Measurements from ENCODE around the gene CSF1R. TPM values are rescaled to one million over a fixed set of nuclear protein-coding genes. Genes with fewer than 3 reads are reported as not detected.
"Not testable (repeated sequence)": the region's sequence is repeated elsewhere in the genome, so short reads cannot be mapped to it uniquely, and the experiment has no call there.

The CSF1R gene
- total RNA-seq, 1 donor from 2014 or later, result 31.3 TPM

DNA sequence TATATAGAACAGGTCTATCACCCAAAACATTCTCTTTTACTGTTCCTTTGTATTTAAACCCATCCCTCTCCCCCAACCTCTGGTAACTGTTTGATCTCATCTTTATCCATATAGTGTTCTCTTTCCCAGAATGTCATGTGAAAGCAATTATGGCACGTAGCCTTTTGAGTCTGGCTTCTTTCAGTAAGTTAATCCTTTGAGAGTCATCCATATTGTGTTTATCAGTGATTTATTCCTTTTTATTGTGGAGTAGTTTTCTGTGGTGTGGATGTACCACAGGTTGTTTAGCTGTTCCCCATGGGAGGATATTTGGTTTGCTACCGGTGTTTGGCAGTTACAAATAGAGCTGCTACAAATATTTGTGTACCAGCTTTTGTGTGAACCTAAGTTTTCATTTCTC, 47.8 kb downstream of the CSF1R start:
- H3K36me3 ChIP-seq (ENCODE audit: control insufficient read depth in 3 of 3, insufficient read depth in 3 of 3, low read length in 3 of 3), result peaks cover 31 to 69% (median 64%) of the 10 kb centered on the region in 3 donors
- H3K27me3 ChIP-seq (ENCODE audit: control insufficient read depth in 3 of 3, insufficient read depth in 3 of 3, low read length in 3 of 3), result no peaks in the 10 kb centered on the region
- no peak overlapping the region for H3K9ac ChIP-seq (ENCODE audit: low read depth in 1 of 3, low read length in 3 of 3)
- no peak overlapping the region for H3K27ac ChIP-seq (ENCODE audit: low read depth, low read length)
- no peak overlapping the region for H3K4me3 ChIP-seq (ENCODE audit: low read length in 3 of 3)
- H3K4me1 ChIP-seq (ENCODE audit: control insufficient read depth in 3 of 3, insufficient read depth in 3 of 3, low read length in 3 of 3), result peaks cover 21 to 35% (median 31%) of the 10 kb centered on the region in 3 donors
- H3K9me3 ChIP-seq (ENCODE audit: control insufficient read depth in 3 of 3, low read length in 3 of 3), result no peaks in the 10 kb centered on the region

DNA sequence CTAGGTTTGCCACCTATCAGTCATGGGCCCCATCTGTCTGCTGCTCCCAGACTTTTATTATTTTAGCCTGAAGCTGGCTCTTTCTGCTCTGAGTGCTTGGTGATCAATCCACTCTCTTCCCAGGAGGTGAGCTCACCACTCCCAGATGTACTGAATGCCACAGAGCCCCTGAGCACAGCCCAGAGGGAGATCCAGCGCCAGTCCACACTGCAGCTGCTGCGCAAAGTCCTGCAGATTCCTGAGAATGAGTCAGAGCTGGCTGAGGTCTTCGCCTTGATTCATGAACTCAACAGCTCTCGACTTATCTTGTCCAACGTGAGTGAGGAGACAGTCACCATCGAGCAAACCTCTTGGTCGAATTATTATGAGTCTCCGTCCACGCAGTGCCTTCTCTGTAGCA, 49.8 kb downstream of the CSF1R start:
- H3K27ac ChIP-seq (ENCODE audit: low read depth, low read length), result peak overlapping the region; percentile 59
- H3K9ac ChIP-seq (ENCODE audit: low read depth in 1 of 3, low read length in 3 of 3), result no peak overlapping the region
- no peaks in the 10 kb centered on the region for H3K9me3 ChIP-seq (ENCODE audit: control insufficient read depth in 3 of 3, low read length in 3 of 3)
- H3K27me3 ChIP-seq (ENCODE audit: control insufficient read depth in 3 of 3, insufficient read depth in 3 of 3, low read length in 3 of 3), result no peaks in the 10 kb centered on the region
- peaks cover 7 to 19% (median 16%) of the 10 kb centered on the region in 3 donors for H3K4me1 ChIP-seq (ENCODE audit: control insufficient read depth in 3 of 3, insufficient read depth in 3 of 3, low read length in 3 of 3)
- H3K36me3 ChIP-seq (ENCODE audit: control insufficient read depth in 3 of 3, insufficient read depth in 3 of 3, low read length in 3 of 3), result peaks cover 34 to 83% (median 70%) of the 10 kb centered on the region in 3 donors
- no peak overlapping the region for H3K4me3 ChIP-seq (ENCODE audit: low read length in 3 of 3)

DNA sequence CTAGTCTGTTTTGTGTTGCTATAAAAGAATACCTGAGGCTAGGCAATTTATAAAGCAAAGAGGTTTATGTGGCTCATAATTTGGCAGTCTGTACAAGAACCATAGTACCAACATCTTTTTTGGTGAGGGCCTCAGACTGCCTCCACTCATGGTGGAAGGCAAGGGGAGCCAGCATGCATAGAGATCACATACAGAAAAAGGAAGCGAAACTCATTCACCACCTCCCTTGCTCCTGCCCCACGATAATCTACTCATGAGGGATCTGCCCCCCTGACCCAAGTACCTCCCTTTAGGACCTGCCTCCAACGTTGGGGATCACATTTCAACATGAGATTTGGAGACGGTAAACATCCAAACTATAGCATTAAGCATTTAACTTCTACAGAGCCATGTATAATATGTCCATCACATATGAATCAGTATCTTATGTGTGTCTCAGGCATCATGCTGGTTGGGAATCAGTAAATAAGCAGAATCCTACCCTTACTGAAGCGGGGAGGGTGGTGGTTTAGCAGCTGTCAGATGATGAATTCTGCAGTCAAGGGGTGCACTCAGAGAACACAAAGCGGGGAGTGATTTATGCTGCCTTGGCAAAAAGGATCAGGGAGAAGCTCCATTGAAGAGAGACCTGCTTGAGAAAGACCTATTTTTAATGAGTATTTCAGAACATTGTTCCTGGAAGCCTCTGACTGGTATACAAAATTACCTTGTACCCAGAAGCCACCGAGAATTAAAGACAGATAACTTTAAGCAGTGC, 51.0 kb downstream of the CSF1R start:
- Histone ChIP-seq H3K36me3 (ENCODE audit: control insufficient read depth in 3 of 3, insufficient read depth in 3 of 3, low read length in 3 of 3) (peaks cover 27 to 81% (median 69%) of the 10 kb centered on the region in 3 donors), H3K9me3 (ENCODE audit: control insufficient read depth in 3 of 3, low read length in 3 of 3) (no peaks in the 10 kb centered on the region), H3K27me3 (ENCODE audit: control insufficient read depth in 3 of 3, insufficient read depth in 3 of 3, low read length in 3 of 3) (no peaks in the 10 kb centered on the region), H3K4me3 (ENCODE audit: low read length in 3 of 3) (no peak overlapping the region), H3K27ac (ENCODE audit: low read depth, low read length) (no peak overlapping the region), H3K4me1 (ENCODE audit: control insufficient read depth in 3 of 3, insufficient read depth in 3 of 3, low read length in 3 of 3) (peaks cover 6 to 22% (median 17%) of the 10 kb centered on the region in 3 donors), H3K9ac (ENCODE audit: low read depth in 1 of 3, low read length in 3 of 3) (no peak overlapping the region)

DNA sequence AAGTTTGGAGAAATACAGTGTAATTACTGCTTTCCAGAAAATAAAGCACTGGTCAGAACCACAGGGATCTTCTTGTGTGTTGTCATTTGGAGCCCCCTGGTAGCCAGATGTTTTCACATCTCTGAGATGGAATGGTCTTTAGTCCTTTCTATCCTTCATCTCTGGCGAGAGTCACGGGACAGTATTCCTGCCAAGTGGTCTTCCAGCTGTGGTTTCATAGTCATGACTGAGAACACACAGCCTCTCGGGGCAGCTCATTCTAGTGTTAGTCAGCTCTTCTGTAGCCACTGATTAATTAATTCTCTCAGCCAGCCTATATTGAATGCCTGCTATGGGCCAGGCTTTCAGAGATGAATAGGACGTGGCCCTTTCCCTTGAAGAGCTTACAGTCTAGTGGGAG, 51.7 kb downstream of the CSF1R start:
- Histone ChIP-seq H3K9ac (ENCODE audit: low read depth in 1 of 3, low read length in 3 of 3) (no peak overlapping the region), H3K4me3 (ENCODE audit: low read length in 3 of 3) (no peak overlapping the region), H3K4me1 (ENCODE audit: control insufficient read depth in 3 of 3, insufficient read depth in 3 of 3, low read length in 3 of 3) (peaks cover 6 to 22% (median 20%) of the 10 kb centered on the region in 3 donors), H3K36me3 (ENCODE audit: control insufficient read depth in 3 of 3, insufficient read depth in 3 of 3, low read length in 3 of 3) (peaks cover 27 to 79% (median 68%) of the 10 kb centered on the region in 3 donors), H3K27ac (ENCODE audit: low read depth, low read length) (no peak overlapping the region), H3K27me3 (ENCODE audit: control insufficient read depth in 3 of 3, insufficient read depth in 3 of 3, low read length in 3 of 3) (no peaks in the 10 kb centered on the region), H3K9me3 (ENCODE audit: control insufficient read depth in 3 of 3, low read length in 3 of 3) (no peaks in the 10 kb centered on the region)

DNA sequence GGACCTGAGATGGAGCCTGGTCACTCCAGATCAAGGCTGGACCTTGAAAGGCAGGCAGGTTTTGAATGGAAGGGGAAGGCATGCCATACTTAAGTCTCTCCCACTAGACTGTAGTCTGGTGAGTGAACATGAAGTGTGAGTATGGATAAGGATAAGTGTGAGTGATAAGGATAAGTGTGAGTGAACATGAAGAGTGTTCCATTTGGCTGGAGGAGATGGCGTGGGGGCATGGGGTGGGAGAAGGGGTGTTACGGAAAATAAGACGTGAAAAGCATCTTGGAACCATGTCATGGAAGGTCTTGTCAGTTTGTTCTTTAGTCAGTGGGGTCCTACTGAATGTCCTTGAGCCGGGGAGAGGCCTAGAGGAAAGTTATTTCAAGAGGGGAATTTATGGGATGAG, 53.0 kb downstream of the CSF1R start:
- H3K27ac ChIP-seq (ENCODE audit: low read depth, low read length), result no peak overlapping the region
- H3K9me3 ChIP-seq (ENCODE audit: control insufficient read depth in 3 of 3, low read length in 3 of 3), result no peaks in the 10 kb centered on the region
- H3K4me3 ChIP-seq (ENCODE audit: low read length in 3 of 3), result no peak overlapping the region
- no peaks in the 10 kb centered on the region for H3K27me3 ChIP-seq (ENCODE audit: control insufficient read depth in 3 of 3, insufficient read depth in 3 of 3, low read length in 3 of 3)
- H3K4me1 ChIP-seq (ENCODE audit: control insufficient read depth in 3 of 3, insufficient read depth in 3 of 3, low read length in 3 of 3), result peaks cover 6 to 22% (median 18%) of the 10 kb centered on the region in 3 donors
- peaks cover 25 to 71% (median 69%) of the 10 kb centered on the region in 3 donors for H3K36me3 ChIP-seq (ENCODE audit: control insufficient read depth in 3 of 3, insufficient read depth in 3 of 3, low read length in 3 of 3)
- H3K9ac ChIP-seq (ENCODE audit: low read depth in 1 of 3, low read length in 3 of 3), result no peak overlapping the region

DNA sequence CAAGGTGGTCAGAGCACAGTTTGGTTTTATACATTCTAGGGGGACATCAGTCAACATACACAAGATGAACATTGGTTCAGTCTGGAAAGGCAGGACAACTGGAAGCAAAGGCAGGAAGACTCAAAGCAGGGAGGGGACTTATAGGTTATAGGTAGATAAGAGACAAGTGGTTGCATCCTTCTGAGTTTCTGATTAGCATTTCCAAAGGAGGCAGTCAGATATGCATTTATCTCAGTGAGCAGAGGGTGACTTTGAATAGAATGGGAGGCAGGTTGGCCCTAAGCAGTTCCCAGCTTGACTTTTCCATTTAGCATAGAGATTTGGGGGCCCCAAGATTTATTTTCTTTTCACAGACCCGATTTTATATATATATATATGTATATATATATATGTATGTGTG, 58.3 kb downstream of the CSF1R start:
- H3K27me3 ChIP-seq (ENCODE audit: control insufficient read depth in 3 of 3, insufficient read depth in 3 of 3, low read length in 3 of 3); H3K27ac ChIP-seq (ENCODE audit: low read depth, low read length); H3K4me3 ChIP-seq (ENCODE audit: low read length in 3 of 3); H3K9me3 ChIP-seq (ENCODE audit: control insufficient read depth in 3 of 3, low read length in 3 of 3); H3K9ac ChIP-seq (ENCODE audit: low read depth in 1 of 3, low read length in 3 of 3): not testable (repeated sequence)
- H3K4me1 ChIP-seq (ENCODE audit: control insufficient read depth in 3 of 3, insufficient read depth in 3 of 3, low read length in 3 of 3), result peaks cover 4 to 20% (median 8%) of the 10 kb centered on the region in 3 donors
- H3K36me3 ChIP-seq (ENCODE audit: control insufficient read depth in 3 of 3, insufficient read depth in 3 of 3, low read length in 3 of 3), result peaks cover 17 to 66% (median 50%) of the 10 kb centered on the region in 3 donors

DNA sequence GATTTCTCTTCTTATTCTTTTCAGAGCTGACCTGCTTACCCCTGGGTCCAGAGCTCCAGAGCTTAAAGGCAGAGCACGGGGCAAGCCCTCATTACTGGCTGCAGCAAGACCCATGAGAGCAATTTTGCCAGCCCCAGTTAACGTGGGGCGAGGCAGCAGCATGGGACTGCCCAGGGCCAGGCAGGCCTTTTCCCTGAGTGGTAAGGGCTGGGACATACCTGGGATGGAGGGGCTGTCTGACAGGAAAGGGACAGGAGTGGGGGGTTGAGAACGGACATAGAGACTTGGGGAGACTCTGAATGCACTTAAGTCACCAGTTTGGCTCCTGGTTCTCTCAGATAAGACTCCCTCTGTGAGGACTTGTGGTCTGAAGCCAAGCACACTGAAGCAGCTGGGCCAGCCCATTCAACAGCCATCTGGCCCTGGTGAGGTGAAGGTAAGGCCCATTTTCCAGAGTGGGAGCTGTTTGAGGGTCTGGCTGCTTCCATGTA, 59.6 kb downstream of the CSF1R start:
- Histone ChIP-seq H3K36me3 (ENCODE audit: control insufficient read depth in 3 of 3, insufficient read depth in 3 of 3, low read length in 3 of 3) (peaks cover 11 to 53% (median 40%) of the 10 kb centered on the region in 3 donors), H3K9me3 (ENCODE audit: control insufficient read depth in 3 of 3, low read length in 3 of 3) (no peaks in the 10 kb centered on the region), H3K4me3 (ENCODE audit: low read length in 3 of 3) (no peak overlapping the region), H3K27me3 (ENCODE audit: control insufficient read depth in 3 of 3, insufficient read depth in 3 of 3, low read length in 3 of 3) (no peaks in the 10 kb centered on the region), H3K27ac (ENCODE audit: low read depth, low read length) (no peak overlapping the region), H3K4me1 (ENCODE audit: control insufficient read depth in 3 of 3, insufficient read depth in 3 of 3, low read length in 3 of 3) (peaks cover 7 to 28% (median 14%) of the 10 kb centered on the region in 3 donors), H3K9ac (ENCODE audit: low read depth in 1 of 3, low read length in 3 of 3) (peak overlapping the region in 1 of 3 donors; percentile 28)

DNA sequence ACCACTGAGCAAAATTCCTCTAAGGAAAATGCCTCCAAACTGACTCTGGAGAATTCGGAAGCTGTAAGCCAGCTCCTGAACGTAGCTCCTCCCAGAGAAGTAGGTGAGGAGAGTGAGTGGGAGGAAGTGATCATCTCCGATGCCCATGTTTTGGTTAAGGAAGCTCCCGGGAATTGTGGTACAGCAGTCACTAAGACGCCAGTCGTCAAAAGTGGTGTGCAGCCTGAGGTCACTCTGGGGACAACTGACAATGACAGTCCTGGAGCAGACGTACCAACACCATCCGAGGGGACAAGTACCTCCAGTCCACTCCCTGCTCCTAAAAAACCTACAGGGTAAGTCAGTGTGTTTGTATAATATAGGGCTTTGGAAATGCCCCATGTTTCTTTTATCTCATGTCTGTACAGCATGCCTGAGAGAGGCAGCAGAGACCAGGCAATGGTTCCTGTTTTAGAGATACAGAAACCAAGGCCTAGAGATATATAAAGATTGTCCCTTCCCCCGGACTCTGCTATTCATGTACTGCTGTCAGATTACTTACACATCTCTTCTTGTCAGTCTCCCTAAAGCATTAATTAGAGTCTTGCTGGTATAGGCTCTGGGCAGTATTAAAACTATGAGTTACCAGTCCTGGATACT, 61.9 kb downstream of the CSF1R start:
- Histone ChIP-seq H3K4me1 (ENCODE audit: control insufficient read depth in 3 of 3, insufficient read depth in 3 of 3, low read length in 3 of 3) (peaks cover 7 to 24% (median 11%) of the 10 kb centered on the region in 3 donors), H3K27ac (ENCODE audit: low read depth, low read length) (peak overlapping the region; percentile 78), H3K4me3 (ENCODE audit: low read length in 3 of 3) (no peak overlapping the region), H3K27me3 (ENCODE audit: control insufficient read depth in 3 of 3, insufficient read depth in 3 of 3, low read length in 3 of 3) (no peaks in the 10 kb centered on the region), H3K36me3 (ENCODE audit: control insufficient read depth in 3 of 3, insufficient read depth in 3 of 3, low read length in 3 of 3) (peaks cover 11 to 52% (median 38%) of the 10 kb centered on the region in 3 donors), H3K9ac (ENCODE audit: low read depth in 1 of 3, low read length in 3 of 3) (peak overlapping the region in 2 of 3 donors; percentile 14 to 54), H3K9me3 (ENCODE audit: control insufficient read depth in 3 of 3, low read length in 3 of 3) (no peaks in the 10 kb centered on the region)

DNA sequence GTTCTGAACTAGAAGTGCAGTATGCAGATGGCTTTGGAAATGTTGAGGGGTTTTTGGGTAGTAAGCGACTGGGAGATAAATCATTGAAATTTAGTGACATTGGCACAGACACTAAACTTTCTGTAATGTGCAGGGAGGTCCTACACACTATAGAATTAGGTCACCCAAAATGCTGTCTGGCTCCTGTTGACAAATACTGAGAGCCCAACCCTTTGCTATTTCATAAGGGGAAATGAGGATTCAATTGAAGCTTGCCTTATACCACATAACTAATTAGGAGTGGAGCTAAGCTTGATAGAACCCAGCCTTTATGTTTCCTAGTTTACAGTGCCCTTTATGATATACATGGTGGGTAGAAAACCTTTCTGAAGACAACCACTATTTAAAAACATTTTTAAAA, 63.2 kb downstream of the CSF1R start:
- Histone ChIP-seq H3K9ac (ENCODE audit: low read depth in 1 of 3, low read length in 3 of 3) (no peak overlapping the region), H3K4me1 (ENCODE audit: control insufficient read depth in 3 of 3, insufficient read depth in 3 of 3, low read length in 3 of 3) (peaks cover 7 to 24% (median 11%) of the 10 kb centered on the region in 3 donors), H3K9me3 (ENCODE audit: control insufficient read depth in 3 of 3, low read length in 3 of 3) (no peaks in the 10 kb centered on the region), H3K27ac (ENCODE audit: low read depth, low read length) (peak overlapping the region; percentile 78), H3K27me3 (ENCODE audit: control insufficient read depth in 3 of 3, insufficient read depth in 3 of 3, low read length in 3 of 3) (no peaks in the 10 kb centered on the region), H3K4me3 (ENCODE audit: low read length in 3 of 3) (no peak overlapping the region), H3K36me3 (ENCODE audit: control insufficient read depth in 3 of 3, insufficient read depth in 3 of 3, low read length in 3 of 3) (peaks cover 15 to 63% (median 50%) of the 10 kb centered on the region in 3 donors)

DNA sequence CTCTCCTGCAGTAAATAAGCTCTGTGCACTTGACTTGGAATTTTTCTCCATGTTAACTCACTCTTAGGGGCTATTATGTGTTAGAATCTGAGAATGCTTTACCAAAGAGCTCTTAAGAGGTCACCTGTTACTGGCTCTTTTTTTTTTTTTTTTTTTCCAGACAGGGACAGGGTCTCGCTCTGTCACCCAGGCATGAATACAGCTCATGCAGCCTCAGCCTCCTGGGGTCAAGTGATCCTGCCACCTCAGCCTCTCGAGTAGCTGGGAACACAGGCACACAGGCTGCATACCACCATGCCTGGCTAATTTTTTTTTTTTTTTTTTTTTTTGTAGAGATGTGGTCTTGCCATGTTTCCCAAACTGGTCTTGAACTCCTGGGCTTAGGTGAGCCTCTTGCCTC, 63.7 kb downstream of the CSF1R start:
- Histone ChIP-seq H3K4me1 (ENCODE audit: control insufficient read depth in 3 of 3, insufficient read depth in 3 of 3, low read length in 3 of 3) (peaks cover 7 to 24% (median 11%) of the 10 kb centered on the region in 3 donors), H3K27me3 (ENCODE audit: control insufficient read depth in 3 of 3, insufficient read depth in 3 of 3, low read length in 3 of 3) (no peaks in the 10 kb centered on the region), H3K9me3 (ENCODE audit: control insufficient read depth in 3 of 3, low read length in 3 of 3) (no peaks in the 10 kb centered on the region), H3K4me3 (ENCODE audit: low read length in 3 of 3) (no peak overlapping the region), H3K27ac (ENCODE audit: low read depth, low read length) (peak overlapping the region; percentile 78), H3K9ac (ENCODE audit: low read depth in 1 of 3, low read length in 3 of 3) (peak overlapping the region in 1 of 3 donors; percentile 58), H3K36me3 (ENCODE audit: control insufficient read depth in 3 of 3, insufficient read depth in 3 of 3, low read length in 3 of 3) (peaks cover 15 to 59% (median 49%) of the 10 kb centered on the region in 3 donors)

Data from skeletal muscle tissue (tissue), 4 donors.